Chondrocyte (in vitro differentiated cells): Measurements from ENCODE around the gene NUTM2F. TPM values are rescaled to one million over a fixed set of nuclear protein-coding genes. Genes with fewer than 3 reads are reported as not detected.

Experiments used
- DNase-seq: peaks from one replicate; pipeline ENCODE4 v3.0.0; 2021; ENCODE audit warnings: mixed read lengths, low spot score
- H3K27ac Mint-ChIP-seq: one replicate; pipeline ENCODE4 v1.8.0; 2021; ENCODE audit warnings: mild to moderate bottlenecking, moderate library complexity, mixed read lengths; ENCODE audit not compliant: unreplicated experiment
- H3K27me3 Mint-ChIP-seq: 2 replicates; pipeline ENCODE4 v1.8.0; 2021; ENCODE audit warnings: low read depth, mixed read lengths
- H3K36me3 Mint-ChIP-seq: 2 replicates; pipeline ENCODE4 v1.8.0; 2021; ENCODE audit warnings: low read depth, mixed read lengths
- H3K4me1 Mint-ChIP-seq: 2 replicates; pipeline ENCODE4 v1.8.0; 2021; ENCODE audit warnings: low read depth, mild to moderate bottlenecking, mixed read lengths
- H3K4me3 Mint-ChIP-seq: one replicate; pipeline ENCODE4 v1.8.0; 2021; ENCODE audit warnings: mild to moderate bottlenecking, moderate library complexity, mixed read lengths; ENCODE audit not compliant: unreplicated experiment
- H3K9me3 Mint-ChIP-seq: 2 replicates; pipeline ENCODE4 v1.8.0; 2021; ENCODE audit warnings: low read depth, mixed read lengths
- total RNA-seq: library from RNA; stranded (reverse); gene quantifications from 3 replicates; pipeline ENCODE4 v1.2.1, GENCODE V29; 2021
- TF ChIP-seq, protein P1 (sequence below): fragments of 200-600 bp; sonication (generic); IDR thresholded peaks from 2 replicates; pipeline ENCODE4 v1.5.0; 2021; ENCODE audit warnings: antibody characterized with exemption, mild to moderate bottlenecking, moderate library complexity

Gene NUTM2F
- total RNA-seq, 1 donor from 2014 or later = 0.10 TPM

GRCh38 chr9:94303321-94303720 lies 25.1 kb downstream of the NUTM2F start:
- DNase-seq = no peak
- Mint-ChIP-seq H3K4me3 (no peak overlapping the region), H3K27ac (no peak overlapping the region), H3K4me1 (no peaks in the 10 kb centered on the region), H3K27me3 (no peaks in the 10 kb centered on the region), H3K9me3 (no peaks in the 10 kb centered on the region), H3K36me3 (peaks cover 3% of the 10 kb centered on the region)
- TF ChIP-seq, protein P1, sequence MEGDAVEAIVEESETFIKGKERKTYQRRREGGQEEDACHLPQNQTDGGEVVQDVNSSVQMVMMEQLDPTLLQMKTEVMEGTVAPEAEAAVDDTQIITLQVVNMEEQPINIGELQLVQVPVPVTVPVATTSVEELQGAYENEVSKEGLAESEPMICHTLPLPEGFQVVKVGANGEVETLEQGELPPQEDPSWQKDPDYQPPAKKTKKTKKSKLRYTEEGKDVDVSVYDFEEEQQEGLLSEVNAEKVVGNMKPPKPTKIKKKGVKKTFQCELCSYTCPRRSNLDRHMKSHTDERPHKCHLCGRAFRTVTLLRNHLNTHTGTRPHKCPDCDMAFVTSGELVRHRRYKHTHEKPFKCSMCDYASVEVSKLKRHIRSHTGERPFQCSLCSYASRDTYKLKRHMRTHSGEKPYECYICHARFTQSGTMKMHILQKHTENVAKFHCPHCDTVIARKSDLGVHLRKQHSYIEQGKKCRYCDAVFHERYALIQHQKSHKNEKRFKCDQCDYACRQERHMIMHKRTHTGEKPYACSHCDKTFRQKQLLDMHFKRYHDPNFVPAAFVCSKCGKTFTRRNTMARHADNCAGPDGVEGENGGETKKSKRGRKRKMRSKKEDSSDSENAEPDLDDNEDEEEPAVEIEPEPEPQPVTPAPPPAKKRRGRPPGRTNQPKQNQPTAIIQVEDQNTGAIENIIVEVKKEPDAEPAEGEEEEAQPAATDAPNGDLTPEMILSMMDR = no peak

GRCh38 chr9:94302426-94302825 lies 26.0 kb downstream of the NUTM2F start:
- Mint-ChIP-seq H3K27ac (no peak overlapping the region), H3K36me3 (peaks cover 3% of the 10 kb centered on the region), H3K27me3 (no peaks in the 10 kb centered on the region), H3K9me3 (no peaks in the 10 kb centered on the region), H3K4me1 (no peaks in the 10 kb centered on the region), H3K4me3 (no peak overlapping the region)
- no peak for DNase-seq
- TF ChIP-seq, protein P1 = no peak

DNA sequence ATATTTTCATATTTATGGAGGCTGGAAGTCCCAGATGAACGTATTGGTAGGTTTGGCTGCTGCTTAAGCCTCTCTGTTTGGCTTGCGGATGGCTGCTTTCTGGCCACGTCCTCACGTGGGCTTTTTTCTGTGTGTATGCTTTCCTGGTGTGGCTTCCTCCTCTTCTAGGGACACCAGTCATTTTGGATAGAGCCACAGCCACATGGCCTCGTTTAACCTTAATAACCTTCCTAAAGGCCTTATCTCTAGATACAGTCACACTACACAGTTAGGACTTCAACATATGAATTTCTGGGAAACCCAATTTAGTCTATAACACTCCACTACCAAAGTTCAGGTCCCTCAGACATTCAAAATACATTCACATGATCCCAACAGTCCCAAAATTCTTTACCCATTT lies 26.9 kb downstream of the NUTM2F start:
- H3K4me3 Mint-ChIP-seq = no peak overlapping the region
- peaks cover 3% of the 10 kb centered on the region for H3K36me3 Mint-ChIP-seq
- H3K9me3 Mint-ChIP-seq = no peaks in the 10 kb centered on the region
- H3K4me1 Mint-ChIP-seq = no peaks in the 10 kb centered on the region
- no peak for DNase-seq
- no peaks in the 10 kb centered on the region for H3K27me3 Mint-ChIP-seq
- TF ChIP-seq, protein P1 = no peak
- H3K27ac Mint-ChIP-seq = no peak overlapping the region

GRCh38 chr9:94300470-94301301 lies 27.8 kb downstream of the NUTM2F start:
- no peaks in the 10 kb centered on the region for H3K4me1 Mint-ChIP-seq

DNA sequence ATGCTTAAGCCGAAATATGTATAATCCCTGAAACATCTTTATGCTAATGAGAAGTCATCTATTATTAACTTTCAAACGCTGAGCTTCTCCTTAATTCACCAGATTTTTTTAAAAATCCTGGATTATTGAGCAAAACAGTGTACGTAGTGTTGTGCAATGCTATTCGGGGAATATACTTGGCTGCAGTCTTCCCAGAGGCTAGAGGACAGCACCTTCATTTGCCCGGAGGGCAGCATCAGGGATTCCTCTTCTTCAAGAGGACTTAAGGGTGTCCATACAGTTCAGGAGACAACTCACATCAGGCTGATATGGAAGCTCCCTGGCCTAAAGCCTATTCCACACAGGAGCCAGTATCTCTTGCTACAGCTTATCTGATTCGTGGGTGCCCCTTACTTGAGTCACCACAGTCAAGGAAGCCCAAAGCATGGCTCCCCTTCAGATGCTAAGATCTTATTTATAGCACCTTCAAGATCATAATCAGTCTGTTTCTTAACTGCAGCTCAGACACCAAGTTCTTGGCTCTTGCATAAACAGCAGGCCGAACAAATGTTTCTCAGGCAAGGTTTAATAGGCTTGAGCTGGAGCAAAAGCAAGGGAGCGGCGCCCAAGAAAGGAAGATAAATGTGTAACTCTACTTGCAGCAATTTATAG lies 29.4 kb downstream of the NUTM2F start:
- no peaks in the 10 kb centered on the region for H3K9me3 Mint-ChIP-seq
- peaks cover 3% of the 10 kb centered on the region for H3K36me3 Mint-ChIP-seq
- H3K4me1 Mint-ChIP-seq = no peaks in the 10 kb centered on the region
- TF ChIP-seq, protein P1 = no peak
- no peak overlapping the region for H3K4me3 Mint-ChIP-seq
- no peak for DNase-seq
- H3K27me3 Mint-ChIP-seq = no peaks in the 10 kb centered on the region
- H3K27ac Mint-ChIP-seq = no peak overlapping the region

More at GRCh38 chr9:94300470-94301301, 27.8 kb downstream of the NUTM2F start:
- TF ChIP-seq, protein P1 = no peak
- Mint-ChIP-seq H3K4me3 (no peak overlapping the region), H3K27me3 (no peaks in the 10 kb centered on the region), H3K36me3 (peaks cover 3% of the 10 kb centered on the region), H3K27ac (no peak overlapping the region), H3K9me3 (no peaks in the 10 kb centered on the region)
- no peak for DNase-seq
